Endothelial cell of umbilical vein (primary cell): ENCODE measurements around the gene VMP1.

Source experiments
- MYC ChIP-seq: IDR thresholded peaks from one replicate; pipeline ENCODE4 v1.6.1; 2011; ENCODE audit warnings: mild to moderate bottlenecking, low read depth, low read length
- POLR2A ChIP-seq: IDR thresholded peaks from 2 replicates; pipeline ENCODE4 v1.6.1; 2012; ENCODE audit warnings: low read depth, mild to moderate bottlenecking, control low read depth, low read length
- POLR2AphosphoS5 ChIP-seq: IDR thresholded peaks from 2 replicates; pipeline ENCODE4 v1.6.1; 2012; ENCODE audit warnings: low read depth, mild to moderate bottlenecking, control low read depth, low read length, moderate library complexity; ENCODE audit not compliant: insufficient read depth
- TF ChIP-seq, protein P1 (sequence below), 2 donors: IDR thresholded peaks; 1 replicate in 1 of 2; 2 replicates in 1 of 2; pipeline ENCODE4 v1.5.1; 2011; ENCODE audit warnings: low read length in 2 of 2, mild to moderate bottlenecking in 2 of 2, moderate library complexity in 2 of 2, control low read depth in 1 of 2, inconsistent platforms in 1 of 2, low read depth in 1 of 2; ENCODE audit not compliant: insufficient read depth in 1 of 2; ENCODE audit errors: extremely low read depth in 1 of 2

DNA sequence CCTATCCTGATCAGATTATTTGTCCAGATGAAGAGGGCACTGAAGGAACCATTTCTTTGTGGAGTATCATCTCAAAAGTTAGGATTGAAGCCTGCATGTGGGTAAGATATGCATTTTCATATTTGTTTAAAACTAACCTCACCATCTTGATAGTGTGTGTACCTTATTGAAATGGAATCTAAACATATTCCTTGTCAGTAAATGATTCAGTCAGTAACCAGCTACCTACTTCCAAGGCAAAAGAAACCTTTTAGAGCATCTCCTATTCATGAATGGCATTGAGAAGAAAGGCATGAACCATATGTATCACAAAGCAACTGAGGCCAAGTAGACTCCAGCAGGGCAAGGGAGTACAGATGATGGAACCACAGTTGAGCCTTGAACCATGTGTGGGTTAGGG, 57.6 kb downstream of the VMP1 start:
- TF ChIP-seq, protein P1, sequence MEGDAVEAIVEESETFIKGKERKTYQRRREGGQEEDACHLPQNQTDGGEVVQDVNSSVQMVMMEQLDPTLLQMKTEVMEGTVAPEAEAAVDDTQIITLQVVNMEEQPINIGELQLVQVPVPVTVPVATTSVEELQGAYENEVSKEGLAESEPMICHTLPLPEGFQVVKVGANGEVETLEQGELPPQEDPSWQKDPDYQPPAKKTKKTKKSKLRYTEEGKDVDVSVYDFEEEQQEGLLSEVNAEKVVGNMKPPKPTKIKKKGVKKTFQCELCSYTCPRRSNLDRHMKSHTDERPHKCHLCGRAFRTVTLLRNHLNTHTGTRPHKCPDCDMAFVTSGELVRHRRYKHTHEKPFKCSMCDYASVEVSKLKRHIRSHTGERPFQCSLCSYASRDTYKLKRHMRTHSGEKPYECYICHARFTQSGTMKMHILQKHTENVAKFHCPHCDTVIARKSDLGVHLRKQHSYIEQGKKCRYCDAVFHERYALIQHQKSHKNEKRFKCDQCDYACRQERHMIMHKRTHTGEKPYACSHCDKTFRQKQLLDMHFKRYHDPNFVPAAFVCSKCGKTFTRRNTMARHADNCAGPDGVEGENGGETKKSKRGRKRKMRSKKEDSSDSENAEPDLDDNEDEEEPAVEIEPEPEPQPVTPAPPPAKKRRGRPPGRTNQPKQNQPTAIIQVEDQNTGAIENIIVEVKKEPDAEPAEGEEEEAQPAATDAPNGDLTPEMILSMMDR (IDR thresholded peaks at IDR 0.05; ENCODE audit: extremely low read depth in 1 of 2, insufficient read depth in 1 of 2, low read depth in 1 of 2, low read length in 2 of 2) = no peak
- TF ChIP-seq MYC (no peak), POLR2AphosphoS5 (no peak), POLR2A (no peak)
